ENCODE data around the gene RBM15B. TPM values are rescaled to one million over a fixed set of nuclear protein-coding genes. Genes with fewer than 3 reads are reported as not detected.

The RBM15B gene
- total RNA-seq, 1 donor from 2014 or later = 37.4 TPM

- DNase-seq (ENCODE audit: low read depth) = no peak
These were observed 1.5 kb downstream of the RBM15B start for GRCh38 chr3:51392355-51393133.

- DNase-seq (ENCODE audit: low read depth) = no peak
These were observed 2.0 kb downstream of the RBM15B start for GRCh38 chr3:51393134-51393495.

GRCh38 chr3:51393564-51393963, 2.5 kb downstream of the RBM15B start:
- DNase-seq (ENCODE audit: low read depth) = no peak

- no peak for DNase-seq (ENCODE audit: low read depth)
These were observed 3.5 kb downstream of the RBM15B start for GRCh38 chr3:51394541-51394940.

- no peak for DNase-seq (ENCODE audit: low read depth)
These were observed 4.6 kb downstream of the RBM15B start for GRCh38 chr3:51395493-51396213.

GRCh38 chr3:51396401-51396800, 5.3 kb downstream of the RBM15B start:
- DNase-seq (ENCODE audit: low read depth) = no peak

- DNase-seq (ENCODE audit: low read depth) = no peak
These were observed 6.3 kb downstream of the RBM15B start for GRCh38 chr3:51397392-51397791.

GRCh38 chr3:51398595-51399310, 7.7 kb downstream of the RBM15B start:
- no peak for DNase-seq (ENCODE audit: low read depth)

GRCh38 chr3:51400166-51400565, 9.1 kb downstream of the RBM15B start:
- DNase-seq (ENCODE audit: low read depth) = no peak

GRCh38 chr3:51401735-51402134, 10.7 kb downstream of the RBM15B start:
- no peak for DNase-seq (ENCODE audit: low read depth)

GRCh38 chr3:51403675-51404074, 12.6 kb downstream of the RBM15B start:
- DNase-seq (ENCODE audit: low read depth) = no peak

GRCh38 chr3:51408021-51408420, 16.9 kb downstream of the RBM15B start:
- no peak for DNase-seq (ENCODE audit: low read depth)

- no peak for DNase-seq (ENCODE audit: low read depth)
These were observed 17.7 kb downstream of the RBM15B start for GRCh38 chr3:51408813-51409212.

GRCh38 chr3:51422211-51422610, 31.1 kb downstream of the RBM15B start:
- no peak for DNase-seq (ENCODE audit: low read depth)

- DNase-seq (ENCODE audit: low read depth) = no peak
These were observed 35.8 kb downstream of the RBM15B start for GRCh38 chr3:51426921-51427320.

GRCh38 chr3:51429138-51429537, 38.1 kb downstream of the RBM15B start:
- no peak for DNase-seq (ENCODE audit: low read depth)

- DNase-seq (ENCODE audit: low read depth) = no peak
These were observed 43.0 kb downstream of the RBM15B start for GRCh38 chr3:51434110-51434509.

GRCh38 chr3:51434746-51435327, 43.8 kb downstream of the RBM15B start:
- peak; percentile 61 for DNase-seq (ENCODE audit: low read depth)

GRCh38 chr3:51436998-51437639, 46.0 kb downstream of the RBM15B start:
- DNase-seq (ENCODE audit: low read depth) = peak; percentile 26

- DNase-seq (ENCODE audit: low read depth) = no peak
These were observed 50.4 kb downstream of the RBM15B start for GRCh38 chr3:51441282-51442030.

All from renal cortical epithelial cell (primary cell).